Loucy (cell line): Measurements from ENCODE around the gene RGS6.

Experiments
- H2AFZ ChIP-seq: fragments of 200-600 bp; sonication (generic); 2 replicates; pipeline ENCODE4 v1.6.0; 2016; ENCODE audit warnings: antibody characterized with exemption, mild to moderate bottlenecking, low read length, moderate library complexity
- H3F3A ChIP-seq: fragments of 200-600 bp; 2 replicates; pipeline ENCODE4 v1.6.0; 2016; ENCODE audit warnings: antibody characterized with exemption, low read depth, mild to moderate bottlenecking
- H3K27me3 ChIP-seq: fragments of 200-600 bp; sonication (generic); 2 replicates; pipeline ENCODE4 v1.6.1; 2014; ENCODE audit warnings: low read length, mild to moderate bottlenecking; ENCODE audit not compliant: insufficient read depth, poor library complexity, severe bottlenecking
- H3K36me3 ChIP-seq: fragments of 200-600 bp; sonication (generic); 2 replicates; pipeline ENCODE4 v1.6.1; 2016; ENCODE audit warnings: low read length; ENCODE audit not compliant: insufficient read depth
- H3K4me1 ChIP-seq: fragments of 200-600 bp; sonication (generic); 2 replicates; pipeline ENCODE4 v1.5.1; 2014; ENCODE audit warnings: low read length, mild to moderate bottlenecking; ENCODE audit not compliant: insufficient read depth, poor library complexity, severe bottlenecking
- H3K4me2 ChIP-seq: fragments of 200-600 bp; sonication (generic); 2 replicates; pipeline ENCODE4 v1.6.0; 2014; ENCODE audit warnings: antibody characterized with exemption, low read length, low read depth, mild to moderate bottlenecking; ENCODE audit not compliant: poor library complexity, severe bottlenecking
- H3K4me3 ChIP-seq: fragments of 200-600 bp; sonication (generic); 2 replicates; pipeline ENCODE4 v1.5.1; 2014; ENCODE audit warnings: low read length, mild to moderate bottlenecking, mixed read lengths; ENCODE audit not compliant: poor library complexity, severe bottlenecking
- H3K79me2 ChIP-seq: fragments of 200-600 bp; sonication (generic); 2 replicates; pipeline ENCODE4 v1.6.1; 2014; ENCODE audit warnings: low read length; ENCODE audit not compliant: insufficient read depth
- H3K9ac ChIP-seq: fragments of 200-600 bp; sonication (generic); 2 replicates; pipeline ENCODE4 v1.6.0; 2014; ENCODE audit warnings: mild to moderate bottlenecking, low read depth, low read length, moderate library complexity; ENCODE audit not compliant: poor library complexity, severe bottlenecking
- H3K9me2 ChIP-seq: fragments of 200-600 bp; sonication (generic); replicated peaks from 2 replicates; pipeline ENCODE4 v1.6.1; 2016; ENCODE audit warnings: low read depth, low read length, mixed read lengths
- H3K9me3 ChIP-seq: fragments of 200-600 bp; sonication (generic); 2 replicates; pipeline ENCODE4 v1.6.1; 2014; ENCODE audit warnings: mild to moderate bottlenecking, antibody characterized with exemption, low read length, low read depth; ENCODE audit not compliant: insufficient read depth
- H4K20me1 ChIP-seq: fragments of 200-600 bp; sonication (generic); 2 replicates; pipeline ENCODE4 v1.6.0; 2014; ENCODE audit warnings: antibody characterized with exemption, low read length, mild to moderate bottlenecking; ENCODE audit not compliant: insufficient read depth, poor library complexity, severe bottlenecking
- EZH2phosphoT487 ChIP-seq: fragments of 200-600 bp; IDR thresholded peaks from 2 replicates; pipeline ENCODE4 v1.6.1; 2018; ENCODE audit warnings: antibody characterized with exemption, mild to moderate bottlenecking, moderate library complexity, borderline replicate concordance
- TF ChIP-seq, protein P1 (sequence below): fragments of 200-600 bp; sonication (generic); conservative IDR thresholded peaks from 2 replicates; pipeline ENCODE4 v1.5.1; 2014; ENCODE audit warnings: mild to moderate bottlenecking, antibody characterized with exemption, low read length

RGS6 gene

GRCh38 chr14:72513965-72514659 is 581.9 kb downstream of the RGS6 start:
- Histone ChIP-seq H3K4me1 (peaks cover 27% of the 10 kb centered on the region), H3K36me3 (no peaks in the 10 kb centered on the region), H3F3A (peaks cover 10% of the 10 kb centered on the region), H3K9ac (no peak overlapping the region), H3K27me3 (no peaks in the 10 kb centered on the region), H2AFZ (no peak overlapping the region), H3K4me2 (no peak overlapping the region), H3K9me2 (no peaks in the 10 kb centered on the region), H3K9me3 (no peaks in the 10 kb centered on the region), H3K4me3 (no peak overlapping the region), H3K79me2 (no peaks in the 10 kb centered on the region), H4K20me1 (no peaks in the 10 kb centered on the region)
- TF ChIP-seq, protein P1, sequence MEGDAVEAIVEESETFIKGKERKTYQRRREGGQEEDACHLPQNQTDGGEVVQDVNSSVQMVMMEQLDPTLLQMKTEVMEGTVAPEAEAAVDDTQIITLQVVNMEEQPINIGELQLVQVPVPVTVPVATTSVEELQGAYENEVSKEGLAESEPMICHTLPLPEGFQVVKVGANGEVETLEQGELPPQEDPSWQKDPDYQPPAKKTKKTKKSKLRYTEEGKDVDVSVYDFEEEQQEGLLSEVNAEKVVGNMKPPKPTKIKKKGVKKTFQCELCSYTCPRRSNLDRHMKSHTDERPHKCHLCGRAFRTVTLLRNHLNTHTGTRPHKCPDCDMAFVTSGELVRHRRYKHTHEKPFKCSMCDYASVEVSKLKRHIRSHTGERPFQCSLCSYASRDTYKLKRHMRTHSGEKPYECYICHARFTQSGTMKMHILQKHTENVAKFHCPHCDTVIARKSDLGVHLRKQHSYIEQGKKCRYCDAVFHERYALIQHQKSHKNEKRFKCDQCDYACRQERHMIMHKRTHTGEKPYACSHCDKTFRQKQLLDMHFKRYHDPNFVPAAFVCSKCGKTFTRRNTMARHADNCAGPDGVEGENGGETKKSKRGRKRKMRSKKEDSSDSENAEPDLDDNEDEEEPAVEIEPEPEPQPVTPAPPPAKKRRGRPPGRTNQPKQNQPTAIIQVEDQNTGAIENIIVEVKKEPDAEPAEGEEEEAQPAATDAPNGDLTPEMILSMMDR, result peak; percentile 91
- no peak for TF ChIP-seq EZH2phosphoT487

GRCh38 chr14:72514660-72515025 is 582.4 kb downstream of the RGS6 start:
- H3K9me2 ChIP-seq, result no peaks in the 10 kb centered on the region
- no peak overlapping the region for H3K9ac ChIP-seq
- H3K4me1 ChIP-seq, result peaks cover 32% of the 10 kb centered on the region
- no peak overlapping the region for H3K4me3 ChIP-seq
- no peak overlapping the region for H2AFZ ChIP-seq
- H3K36me3 ChIP-seq, result no peaks in the 10 kb centered on the region
- no peaks in the 10 kb centered on the region for H3K9me3 ChIP-seq
- no peaks in the 10 kb centered on the region for H4K20me1 ChIP-seq
- H3K79me2 ChIP-seq, result no peaks in the 10 kb centered on the region
- no peak overlapping the region for H3K4me2 ChIP-seq
- peaks cover 15% of the 10 kb centered on the region for H3F3A ChIP-seq
- no peak for TF ChIP-seq EZH2phosphoT487
- H3K27me3 ChIP-seq, result no peaks in the 10 kb centered on the region

- Histone ChIP-seq H2AFZ (no peak overlapping the region), H3K27me3 (no peaks in the 10 kb centered on the region), H3K4me1 (peaks cover 47% of the 10 kb centered on the region), H3K9me2 (no peaks in the 10 kb centered on the region), H3F3A (peaks cover 27% of the 10 kb centered on the region), H3K79me2 (no peaks in the 10 kb centered on the region), H3K4me2 (no peak overlapping the region), H3K9ac (no peak overlapping the region), H4K20me1 (no peaks in the 10 kb centered on the region), H3K36me3 (no peaks in the 10 kb centered on the region; the same call in 1 of the 2 replicates), H3K4me3 (no peak overlapping the region), H3K9me3 (peaks cover 10% of the 10 kb centered on the region)
- TF ChIP-seq, protein P1, result 0 out of 2 replicates have a peak, but pooled peaks have one; percentile 8
- TF ChIP-seq EZH2phosphoT487, result no peak
Observed at GRCh38 chr14:72515779-72516770, 583.8 kb downstream of the RGS6 start.
